CMK (cell line): ENCODE measurements around the gene ARMH3.
A peak's percentile ranks its signal among the peaks of the same experiment; 100 is the strongest.

Experiments used
- DNase-seq: peaks from one replicate; pipeline ENCODE4 v3.0.0-alpha.2; 2010; ENCODE audit warnings: low read depth

ARMH3 gene

GRCh38 chr10:101856626-101857025, 199.3 kb downstream of the ARMH3 start:
- no peak for DNase-seq

- DNase-seq, result no peak
Observed at GRCh38 chr10:101851411-101852116, 204.4 kb downstream of the ARMH3 start.

GRCh38 chr10:101850749-101851148, 205.2 kb downstream of the ARMH3 start:
- DNase-seq, result no peak

- no peak for DNase-seq
Observed at GRCh38 chr10:101848894-101849351, 207.1 kb downstream of the ARMH3 start.

DNA sequence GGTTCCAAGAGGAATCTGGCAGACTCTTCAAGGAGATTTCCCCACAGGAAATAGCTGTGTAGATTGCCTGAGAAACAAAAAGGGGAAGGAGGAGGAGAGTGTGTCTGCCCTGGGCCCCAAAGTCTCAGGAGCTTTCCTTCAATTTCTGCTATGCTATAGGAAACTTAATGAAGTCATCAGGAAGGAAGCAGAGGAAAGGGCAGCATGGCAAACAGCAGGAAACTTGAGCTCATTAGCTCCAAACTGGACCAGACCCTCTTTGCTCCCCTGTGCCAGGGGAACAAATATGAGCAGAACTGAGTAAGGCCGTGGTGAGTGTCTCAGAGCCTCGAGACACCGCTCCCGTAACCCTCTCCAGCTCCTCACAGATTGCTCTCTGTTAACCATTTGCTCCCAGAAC, 207.6 kb downstream of the ARMH3 start:
- no peak for DNase-seq

- no peak for DNase-seq
Observed at GRCh38 chr10:101845893-101846292, 210.1 kb downstream of the ARMH3 start.

DNA sequence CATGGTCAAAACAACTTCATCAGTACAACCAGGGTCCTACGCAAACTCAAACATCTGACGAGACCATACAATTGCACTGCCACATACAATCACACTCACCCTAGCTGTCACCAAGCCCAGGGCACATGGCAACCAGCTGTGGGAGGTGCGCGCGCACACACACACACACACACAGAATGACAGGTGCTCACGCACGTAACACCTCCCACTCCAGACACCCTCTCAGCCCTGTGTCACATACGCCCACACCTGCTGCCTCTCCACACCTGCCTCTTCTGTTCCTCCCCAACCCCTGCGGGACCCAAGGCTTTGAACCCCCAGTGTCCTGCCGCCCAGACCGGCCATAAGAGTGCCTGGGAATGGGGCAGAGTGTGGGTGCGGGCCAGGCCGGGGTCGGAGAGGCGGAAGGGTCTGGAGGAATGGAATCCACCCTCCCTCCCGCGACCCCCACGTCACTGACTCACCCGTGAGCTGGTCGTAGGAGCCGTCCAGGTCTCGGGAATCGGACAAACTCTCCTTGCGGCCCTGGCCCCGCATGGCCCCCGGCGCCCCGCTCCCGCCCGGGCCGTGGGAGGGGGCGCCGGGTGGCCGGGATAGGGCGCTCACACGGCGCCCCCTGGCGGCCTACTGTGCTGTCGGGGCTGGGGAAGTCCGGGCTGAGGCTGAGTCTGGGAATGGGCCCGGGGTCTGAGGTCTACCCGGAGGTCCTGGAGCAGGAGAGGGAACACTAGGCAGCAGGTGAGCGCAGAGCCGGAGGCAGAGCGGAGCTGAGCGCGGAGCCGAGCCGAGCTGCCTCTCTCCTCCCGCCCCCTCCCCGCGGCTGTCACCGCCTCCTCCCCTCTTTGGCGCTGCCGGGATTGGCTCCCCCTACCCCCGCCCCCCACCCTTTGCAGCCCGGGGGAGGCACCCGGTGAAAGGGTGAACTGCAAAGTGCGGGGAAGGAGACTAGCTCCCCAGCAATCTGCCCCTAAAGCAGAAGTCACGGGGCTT, 212.6 kb downstream of the ARMH3 start, which contains the start of gene KCNIP2:
Gene KCNIP2 (minus strand): TSS at position 769 of the 990 bp plus-strand sequence. CDS start 232 bp downstream, at position 537.
- no peak for DNase-seq

- DNase-seq, result no peak
Observed at GRCh38 chr10:101841826-101842225, 214.1 kb downstream of the ARMH3 start.

- no peak for DNase-seq
Observed at GRCh38 chr10:101840741-101841453, 215.1 kb downstream of the ARMH3 start.

GRCh38 chr10:101840102-101840684, 215.8 kb downstream of the ARMH3 start:
- DNase-seq, result no peak

- no peak for DNase-seq
Observed at GRCh38 chr10:101839416-101840063, 216.4 kb downstream of the ARMH3 start.

DNA sequence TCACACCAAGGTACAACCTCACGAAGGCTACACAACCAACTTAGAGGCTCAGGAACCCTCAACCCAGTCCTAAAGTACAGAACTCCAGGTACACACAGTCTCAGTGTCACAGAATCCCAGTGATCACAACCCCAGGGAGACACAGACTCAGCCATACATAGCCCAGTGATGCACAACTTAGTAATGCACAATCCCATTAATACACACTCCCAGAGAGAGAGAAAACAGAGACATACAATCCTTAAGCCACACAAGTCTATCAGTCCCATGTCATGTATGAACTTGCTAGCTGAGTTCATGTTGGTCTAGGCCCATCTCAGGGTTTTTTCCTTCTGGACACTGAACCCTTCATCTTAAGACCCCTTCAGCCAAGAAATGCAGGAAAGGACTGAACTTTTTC, 217.0 kb downstream of the ARMH3 start:
- DNase-seq, result no peak

DNA sequence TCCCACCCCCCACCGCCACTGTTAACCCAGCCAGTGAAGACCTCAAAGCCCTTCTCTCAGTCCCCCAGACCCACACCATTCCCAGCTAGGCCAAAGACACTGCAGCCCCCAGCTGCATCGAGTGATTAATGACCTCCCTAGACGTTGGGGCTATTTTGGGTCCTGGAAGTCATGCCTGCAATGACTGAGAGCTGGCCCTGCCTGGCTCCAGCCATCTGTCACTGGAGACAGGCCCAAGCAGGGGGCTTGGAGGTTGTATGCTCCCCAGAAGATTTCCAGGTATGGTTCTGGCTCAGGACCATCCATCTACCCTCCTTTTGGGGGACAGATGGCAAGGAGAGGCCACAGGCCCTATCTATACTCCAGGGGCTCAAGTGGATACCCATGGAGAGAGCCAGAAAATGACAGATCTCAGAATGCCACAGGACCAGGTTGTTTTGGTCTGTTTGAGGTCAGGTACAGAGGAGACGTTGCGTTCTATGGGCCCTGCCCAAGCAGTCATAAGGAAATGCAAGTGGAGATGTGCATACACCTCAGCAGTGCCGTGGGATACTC, 217.5 kb downstream of the ARMH3 start:
- DNase-seq, result no peak

DNA sequence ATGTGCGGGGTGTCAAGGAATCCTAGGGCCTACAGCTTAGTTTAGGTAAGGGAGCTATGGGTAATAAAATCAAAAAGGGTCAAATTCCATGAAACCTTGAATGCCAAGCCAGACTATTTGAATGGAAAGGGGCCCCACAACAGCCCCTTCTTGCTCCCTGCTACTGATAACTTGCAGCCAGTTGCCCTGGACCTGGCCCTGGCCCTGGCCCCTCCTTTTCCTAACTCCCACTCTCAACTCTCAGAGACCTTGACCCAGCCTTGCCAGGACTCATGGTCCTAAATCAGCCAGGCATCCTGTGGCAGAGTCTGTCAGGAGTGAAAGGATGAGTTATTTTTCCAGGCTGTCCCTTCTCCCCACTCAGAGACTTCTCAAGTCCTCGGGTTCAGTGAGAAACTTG, 218.2 kb downstream of the ARMH3 start:
- no peak for DNase-seq

DNA sequence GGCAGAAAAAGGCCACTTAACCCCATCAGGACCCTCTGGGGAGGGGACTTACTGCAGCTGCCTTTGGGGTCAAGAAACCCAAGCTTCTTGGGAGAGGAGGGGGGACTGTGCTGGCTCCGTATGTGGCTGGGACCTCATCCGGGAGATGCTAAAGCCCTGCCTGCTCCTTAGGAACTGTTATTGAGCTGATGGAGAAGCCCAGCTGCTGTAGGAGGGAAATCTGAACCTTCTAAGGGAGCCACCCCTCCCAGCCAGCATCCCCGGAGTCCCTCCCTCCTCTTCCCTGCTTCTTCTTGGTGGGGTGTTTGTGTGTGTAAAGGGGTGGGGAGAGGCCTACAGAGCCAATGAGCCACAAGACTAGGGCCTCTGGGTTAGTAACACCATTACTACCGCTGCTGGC, 220.6 kb downstream of the ARMH3 start:
- DNase-seq, result no peak

DNA sequence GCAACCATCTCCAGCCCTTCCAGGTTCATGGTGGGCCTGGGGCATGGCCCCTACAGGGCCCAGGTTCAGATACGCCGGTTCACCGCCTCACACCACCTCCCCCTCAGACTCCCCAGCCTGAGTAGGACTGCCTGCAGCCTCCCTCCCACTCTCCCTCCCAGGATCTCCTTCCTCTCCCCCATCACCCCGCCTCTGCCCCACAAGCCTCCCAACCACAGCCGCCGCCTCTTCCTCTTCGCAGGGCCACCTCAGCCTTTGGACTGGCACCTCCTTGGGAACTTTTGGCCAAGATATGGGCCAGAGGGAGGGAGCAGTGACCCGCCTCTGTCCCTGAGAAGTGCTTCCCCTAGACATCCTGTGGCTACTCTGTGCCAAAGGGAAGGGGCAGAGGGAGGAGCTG, 221.6 kb downstream of the ARMH3 start:
- peak; percentile 92 for DNase-seq

- DNase-seq, result no peak
Observed at GRCh38 chr10:101833466-101833865, 222.5 kb downstream of the ARMH3 start.

DNA sequence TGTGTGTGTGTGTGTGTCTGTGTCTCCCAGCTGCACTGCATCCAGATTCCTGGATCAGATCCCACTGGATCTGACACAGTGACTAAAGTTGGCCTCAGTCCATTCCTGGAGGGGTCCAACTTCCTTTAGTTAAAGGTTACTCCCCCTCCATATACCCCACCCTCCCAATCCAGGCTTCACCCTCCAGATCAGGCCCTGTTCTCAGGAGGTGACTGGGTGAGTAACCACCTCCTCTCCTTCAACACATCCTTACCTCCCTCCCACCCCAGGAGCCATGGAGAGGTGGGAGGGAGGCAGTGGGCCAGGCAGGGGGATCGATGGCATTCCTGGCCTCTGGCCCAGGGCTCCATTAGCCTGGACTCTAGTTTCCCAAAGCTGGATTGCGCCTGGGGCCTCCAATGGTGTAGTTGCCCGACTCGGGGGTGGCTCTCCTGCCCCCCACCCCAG, 223.6 kb downstream of the ARMH3 start:
- no peak for DNase-seq

GRCh38 chr10:101831169-101831811, 224.7 kb downstream of the ARMH3 start:
- no peak for DNase-seq
